Activated CD8-positive, alpha-beta memory T cell treated with anti-CD3 and anti-CD28 coated beads, Interleukin-2, amount 50 U/mL, for 48 hours (primary cell): ENCODE results near the gene PTPRB.

Source experiments
- DNase-seq: peaks from one replicate; pipeline ENCODE4 v3.0.0-alpha.2; 2020

PTPRB gene

DNA sequence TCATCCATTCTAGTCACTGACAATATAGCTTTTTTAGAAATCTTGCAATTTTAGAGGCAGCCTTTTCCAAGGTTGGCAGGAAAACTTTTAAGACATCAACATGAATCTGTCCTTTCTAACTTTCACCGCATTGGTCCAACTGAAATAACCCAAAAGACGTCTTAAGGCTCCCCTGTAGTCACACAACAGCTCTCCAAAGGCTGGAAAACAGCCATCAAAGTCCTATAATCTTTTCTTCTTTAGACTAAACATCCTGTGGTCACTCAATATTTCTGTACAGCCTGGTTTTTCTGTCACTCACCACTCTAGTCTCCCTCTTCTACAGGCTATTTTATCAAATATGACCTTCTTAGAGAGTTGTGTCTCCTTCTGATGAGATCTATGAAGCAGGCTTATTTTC lies 4.5 kb upstream of the PTPRB start:
- DNase-seq = no peak

DNA sequence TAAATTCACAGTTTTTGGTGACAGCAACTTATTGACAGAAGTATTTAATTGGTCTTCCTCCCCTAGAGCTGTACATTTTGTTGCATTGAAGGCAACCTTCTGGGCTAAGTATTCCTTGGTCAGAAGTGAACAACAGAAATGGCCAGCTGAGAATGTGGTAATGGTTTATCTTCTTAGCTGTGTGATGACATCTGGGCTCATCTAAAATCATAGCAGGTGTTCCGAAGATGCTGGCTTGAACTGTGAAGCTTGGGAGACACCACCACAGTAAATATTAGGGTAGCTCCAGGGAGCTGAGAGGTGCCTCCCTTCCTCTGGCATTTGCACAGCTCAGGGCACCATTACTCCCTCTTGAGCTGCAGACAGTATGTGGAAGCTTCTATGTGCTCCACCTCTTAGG lies 3.7 kb upstream of the PTPRB start:
- no peak for DNase-seq

DNA sequence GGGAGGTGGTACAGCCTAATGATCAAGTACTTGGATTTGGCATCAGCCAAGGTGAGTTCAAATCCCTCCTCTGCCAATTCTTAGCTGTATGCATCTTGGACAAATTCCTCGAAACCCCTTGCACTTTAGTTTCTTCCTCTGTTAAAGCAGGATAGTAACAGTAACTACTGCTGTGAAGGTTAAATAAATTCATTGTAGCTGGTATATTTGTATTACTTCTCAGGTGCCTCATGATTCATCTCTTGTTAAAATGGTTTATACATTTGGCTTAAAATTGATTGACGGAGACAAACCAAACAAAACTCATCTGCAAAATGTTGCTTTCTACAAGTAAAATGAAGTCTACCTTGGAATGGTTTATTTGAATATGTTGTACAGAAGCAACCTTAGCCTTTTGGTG lies 2.3 kb upstream of the PTPRB start:
- no peak for DNase-seq

DNA sequence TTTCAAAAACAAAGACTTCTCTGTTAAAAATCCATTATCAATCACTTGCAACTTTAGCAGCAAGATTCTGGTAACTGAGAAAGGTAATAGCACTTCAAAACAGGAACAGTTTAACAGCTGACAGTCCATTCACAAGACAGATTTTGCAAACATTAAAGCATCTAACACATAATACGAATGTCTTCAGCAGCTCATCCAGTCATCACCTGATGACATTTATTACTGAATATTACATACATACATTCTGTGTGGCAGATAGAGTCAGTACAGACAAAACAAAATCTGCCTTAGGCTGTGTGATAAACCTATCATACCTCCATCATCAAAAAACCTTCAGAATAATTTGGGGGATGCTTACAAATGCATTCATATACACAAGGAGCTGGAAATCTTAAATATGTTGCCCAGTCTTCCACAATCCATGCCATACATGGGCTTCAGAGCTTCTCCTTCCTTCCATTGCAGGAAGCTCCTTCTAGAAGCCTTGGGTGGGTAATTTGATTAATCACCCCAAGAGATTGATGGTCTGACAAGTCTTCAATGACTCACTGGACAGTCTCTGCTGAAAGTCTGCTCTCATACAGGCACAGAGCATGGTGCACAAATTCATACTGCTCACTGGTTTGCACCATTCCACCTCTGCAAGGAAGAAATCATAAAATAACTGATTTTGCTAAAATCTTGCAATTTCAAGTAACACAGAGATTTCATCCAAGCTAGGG lies 1.6 kb upstream of the PTPRB start:
- DNase-seq = no peak

DNA sequence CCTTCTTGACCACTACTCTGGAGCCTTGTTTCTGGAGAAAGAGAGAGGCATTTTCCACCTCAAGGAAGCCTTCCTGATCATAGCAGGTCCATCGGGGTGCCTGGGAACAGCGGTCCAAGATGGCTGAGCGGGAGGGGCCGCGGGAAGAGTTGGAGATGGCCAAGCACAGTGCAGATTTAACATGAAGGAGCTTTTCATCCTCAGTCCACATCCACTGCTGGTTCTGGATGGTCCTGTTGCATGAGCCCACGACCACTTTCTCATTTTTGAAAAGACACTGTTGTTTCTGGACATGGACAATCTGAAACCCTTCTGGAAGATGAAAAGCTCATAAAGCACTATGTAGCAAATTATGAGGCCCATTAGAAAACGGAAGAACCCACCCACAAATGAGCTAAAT lies 1.5 kb downstream of the PTPRB start:
- DNase-seq = no peak

DNA sequence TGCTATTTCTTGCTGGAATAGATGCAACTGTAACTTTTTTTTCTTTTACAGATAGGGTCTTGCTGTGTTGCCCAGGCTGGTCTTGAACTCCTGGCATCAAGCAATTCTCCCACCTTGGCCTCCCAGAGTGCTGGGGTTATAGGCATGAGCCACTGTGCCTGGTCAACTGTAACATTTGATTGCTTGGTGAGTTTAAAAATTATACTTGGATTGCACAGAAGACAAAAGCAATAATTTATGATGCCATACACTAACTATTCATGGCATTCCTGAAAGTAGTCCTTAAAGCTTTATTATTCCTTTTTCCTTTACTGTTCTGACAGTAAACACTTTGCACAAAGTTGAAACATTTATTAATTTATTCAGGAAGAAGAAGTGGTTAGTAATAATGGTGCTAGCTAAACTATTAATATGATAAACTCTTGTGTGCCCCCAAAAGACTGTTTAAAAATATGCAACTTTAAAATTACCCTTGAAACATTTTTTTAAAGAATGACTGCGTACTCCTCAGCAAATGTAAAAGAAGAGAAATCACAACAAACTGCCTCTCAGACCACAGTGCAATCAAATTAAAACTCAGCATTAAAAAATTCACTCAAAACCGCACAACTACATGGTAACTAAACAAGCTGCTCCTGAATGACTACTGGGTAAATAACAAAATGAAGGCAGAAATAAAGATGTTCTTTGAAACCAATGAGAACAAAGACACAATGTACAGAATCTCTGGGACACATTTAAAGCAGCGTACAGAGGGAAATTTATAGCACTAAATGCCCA lies 8.3 kb downstream of the PTPRB start:
- no peak for DNase-seq

DNA sequence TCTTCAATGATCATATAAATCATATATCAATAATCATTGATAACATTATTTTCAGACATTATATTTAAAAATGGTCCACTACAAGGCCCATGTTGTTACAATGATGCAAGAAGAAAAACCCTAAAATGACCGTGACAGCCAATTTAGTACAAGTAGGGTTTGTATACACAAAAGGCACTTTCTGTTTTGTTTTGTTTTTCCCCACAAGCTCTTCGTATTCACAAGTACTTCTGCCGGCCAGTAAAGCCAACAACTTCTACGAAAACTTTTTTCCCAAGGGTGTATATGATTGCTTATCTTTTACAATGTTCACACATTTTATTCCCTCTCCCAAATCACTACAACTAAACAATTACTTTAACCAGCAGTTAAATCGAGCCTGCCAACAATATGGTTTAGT lies 9.6 kb downstream of the PTPRB start:
- no peak for DNase-seq

DNA sequence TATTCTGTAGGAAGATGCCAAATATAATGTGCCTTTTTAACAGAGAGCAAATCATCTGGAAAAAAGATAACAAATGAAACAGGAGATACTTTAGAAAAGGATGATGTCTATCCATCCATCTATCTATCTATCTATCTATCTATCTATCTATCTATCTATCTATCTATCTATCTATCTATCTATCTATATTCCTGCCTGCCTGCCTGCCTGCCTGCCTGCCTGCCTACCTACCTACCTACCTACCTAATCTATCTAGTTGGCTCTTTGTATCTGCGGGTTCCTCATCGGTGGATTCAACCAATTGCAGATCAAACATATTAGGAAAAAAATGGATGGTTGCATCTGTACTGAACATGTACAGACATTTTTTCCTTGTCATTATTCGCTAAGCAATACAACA lies 11.0 kb downstream of the PTPRB start:
- DNase-seq = no peak

DNA sequence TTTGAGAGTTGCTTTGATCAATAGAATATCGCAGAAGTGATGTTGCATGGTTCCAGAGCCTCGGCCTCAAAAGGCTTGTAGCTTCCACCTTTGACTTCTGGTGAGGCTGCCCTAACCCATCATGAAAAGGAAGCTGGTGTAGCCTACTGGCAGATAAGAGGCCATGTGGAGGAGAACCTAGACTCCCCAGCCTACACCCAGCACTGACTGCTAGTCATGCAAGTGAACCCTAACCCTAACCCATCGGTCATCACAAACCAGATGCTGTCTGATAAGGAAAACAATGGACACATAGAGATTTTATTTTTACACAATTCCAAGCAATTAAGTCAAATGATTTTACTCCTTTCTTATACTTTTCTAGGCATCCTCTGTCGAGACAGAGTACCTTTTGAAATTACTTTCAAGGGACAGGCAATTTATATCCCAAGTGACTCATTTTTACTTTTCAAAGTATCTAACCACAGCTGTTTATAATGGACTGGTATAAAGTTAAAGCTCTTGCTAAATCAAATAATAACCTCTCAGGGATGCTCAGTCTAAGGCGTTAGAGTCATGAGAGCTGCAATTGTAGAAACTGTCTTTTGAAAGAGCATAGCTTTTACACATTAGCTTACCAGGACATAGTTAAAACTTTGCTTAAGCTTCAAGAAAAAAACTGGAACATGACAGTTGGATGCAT lies 17.6 kb downstream of the PTPRB start:
- DNase-seq = no peak

DNA sequence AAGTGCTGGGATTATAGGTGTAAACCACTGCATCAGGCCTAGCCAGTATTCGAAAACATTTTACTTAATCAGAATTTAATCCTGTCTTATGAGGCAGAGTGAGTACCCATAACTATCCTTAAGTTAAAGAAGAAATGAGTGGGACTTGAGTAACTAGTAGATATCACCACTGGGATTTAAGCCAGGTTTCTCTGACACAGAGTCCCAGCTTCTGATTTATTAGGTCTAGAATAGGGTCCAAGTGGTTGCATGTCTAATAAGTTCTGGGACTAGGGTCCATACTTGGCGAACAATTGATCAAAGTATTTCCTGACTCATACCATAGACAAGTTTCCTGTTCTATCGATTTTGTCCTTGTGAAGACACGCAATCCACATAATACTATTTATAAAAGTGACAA lies 18.9 kb downstream of the PTPRB start:
- DNase-seq = no peak

DNA sequence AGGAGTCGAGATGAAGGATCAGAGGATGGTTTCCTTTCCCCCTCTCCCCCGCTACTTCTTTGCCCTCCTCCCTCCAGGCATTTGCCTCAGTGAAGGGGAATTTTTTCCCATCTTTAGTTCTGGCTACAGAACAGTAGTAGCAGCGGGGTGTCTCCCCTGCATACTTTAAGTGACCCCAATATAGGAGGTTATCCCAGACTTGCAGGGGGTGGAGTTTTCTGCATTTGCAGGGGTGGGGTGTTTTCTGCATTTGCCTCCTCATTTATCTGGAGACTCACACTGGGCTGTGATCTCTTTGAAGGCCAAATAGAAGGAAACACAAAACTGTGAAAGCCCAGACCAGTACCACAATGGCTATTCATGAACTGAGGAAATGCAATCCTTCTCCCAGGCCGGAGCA lies 19.8 kb downstream of the PTPRB start:
- DNase-seq = no peak

DNA sequence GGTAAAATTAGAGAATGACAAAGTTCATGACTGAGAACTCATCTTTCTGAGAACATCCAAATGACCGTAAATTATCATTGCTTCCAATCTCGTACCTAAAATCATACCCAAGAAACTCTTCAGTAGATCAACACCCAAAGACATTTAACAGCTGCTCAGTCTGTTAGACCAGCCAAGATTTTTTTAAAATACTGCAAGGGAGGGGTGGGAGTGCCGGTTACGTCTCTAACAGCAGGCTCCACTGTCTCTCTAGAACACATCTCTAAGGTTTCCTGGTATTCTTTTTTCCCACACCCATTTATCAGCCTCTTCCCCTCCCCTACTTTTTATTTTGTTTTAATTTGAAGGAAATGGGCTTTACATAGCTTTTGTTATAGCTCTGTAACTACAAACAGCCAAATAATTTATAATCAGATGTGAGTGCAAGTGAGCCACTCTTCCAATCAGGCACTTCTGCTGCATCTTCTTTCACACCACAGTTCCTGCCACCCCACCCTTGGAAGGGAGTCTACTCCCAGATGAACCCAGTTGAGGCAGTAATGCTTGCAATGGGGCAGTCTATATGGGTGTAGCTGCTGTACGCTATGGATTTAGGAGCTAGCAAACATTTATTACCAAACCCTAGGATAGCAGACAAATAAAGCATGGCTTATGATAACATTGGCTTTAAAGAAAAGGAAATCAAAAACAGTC lies 21.9 kb downstream of the PTPRB start:
- no peak for DNase-seq

DNA sequence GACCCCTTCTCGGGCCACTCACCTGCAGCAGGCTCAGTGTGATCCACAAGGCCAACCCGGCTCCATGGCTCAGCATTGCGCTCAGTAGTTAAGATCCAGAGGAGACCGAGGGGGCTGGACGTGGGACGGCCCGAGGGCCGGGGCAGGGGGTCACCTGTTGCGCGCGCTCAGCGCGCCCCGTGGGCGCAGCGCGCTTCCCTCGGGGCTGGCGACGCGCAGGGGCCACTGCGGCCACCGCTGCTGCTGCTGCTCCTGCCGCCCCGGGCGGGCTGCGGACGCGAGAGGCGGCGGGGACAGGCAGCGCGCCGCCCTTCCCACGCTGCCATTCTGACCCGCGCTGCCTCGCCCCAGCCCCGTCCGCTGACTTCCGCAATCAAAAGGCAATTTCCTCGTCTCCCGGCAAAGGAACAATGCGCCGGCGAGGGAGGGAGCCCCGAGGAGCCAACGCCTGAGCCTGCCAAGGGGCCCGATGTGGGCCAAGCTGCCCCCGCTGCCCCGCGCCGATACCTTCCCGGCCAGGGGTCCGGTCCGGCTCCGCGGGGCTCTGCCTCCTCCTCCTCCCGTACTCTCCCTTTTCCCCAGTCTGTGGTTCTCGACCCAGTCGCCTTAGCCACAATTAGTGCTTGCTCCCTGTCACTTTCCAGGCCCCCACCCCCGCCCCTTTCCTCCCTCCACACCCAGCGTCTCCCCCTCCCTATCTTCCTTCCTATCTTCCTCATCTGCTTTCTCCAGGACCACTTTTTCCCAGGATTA lies 27.3 kb downstream of the PTPRB start:
- DNase-seq = no peak

DNA sequence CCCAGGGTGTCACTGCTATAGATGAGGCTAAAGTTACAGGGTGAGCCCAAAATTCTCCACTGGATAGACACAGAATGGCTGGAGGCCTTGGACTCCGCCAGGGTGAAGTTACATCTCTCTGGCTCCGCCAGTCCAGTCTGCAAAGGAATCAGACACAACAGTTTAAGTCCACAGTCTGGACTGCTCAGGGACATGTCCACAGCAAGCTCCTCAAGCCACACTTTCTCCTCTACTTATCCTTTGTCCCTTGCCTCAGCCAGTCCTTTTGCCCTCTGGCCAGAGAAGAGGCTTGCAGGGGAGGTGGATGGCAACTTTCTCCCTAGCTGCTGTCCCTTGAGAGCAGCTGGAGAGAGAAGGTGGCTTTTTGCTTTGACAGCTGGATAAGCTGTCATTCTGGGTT lies 28.0 kb downstream of the PTPRB start:
- DNase-seq = no peak

DNA sequence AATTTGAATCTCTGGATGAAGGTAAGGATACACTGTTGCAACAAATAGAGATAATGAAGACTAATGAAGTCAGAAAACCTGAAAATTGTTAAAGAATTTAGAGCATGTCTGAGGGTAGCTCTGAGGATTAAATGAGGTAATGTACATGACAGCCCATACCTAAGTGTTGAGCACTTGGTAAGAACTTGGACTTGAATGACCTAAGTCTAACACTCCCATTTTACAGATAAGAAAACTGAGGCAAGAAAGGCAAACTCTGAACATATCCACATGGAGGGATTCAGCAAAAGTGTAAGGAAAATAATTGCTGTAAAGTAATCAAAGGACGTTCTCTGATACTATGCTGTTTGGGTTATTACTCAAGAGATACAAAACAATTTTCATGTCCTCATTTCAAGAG lies 29.0 kb downstream of the PTPRB start:
- DNase-seq = no peak

DNA sequence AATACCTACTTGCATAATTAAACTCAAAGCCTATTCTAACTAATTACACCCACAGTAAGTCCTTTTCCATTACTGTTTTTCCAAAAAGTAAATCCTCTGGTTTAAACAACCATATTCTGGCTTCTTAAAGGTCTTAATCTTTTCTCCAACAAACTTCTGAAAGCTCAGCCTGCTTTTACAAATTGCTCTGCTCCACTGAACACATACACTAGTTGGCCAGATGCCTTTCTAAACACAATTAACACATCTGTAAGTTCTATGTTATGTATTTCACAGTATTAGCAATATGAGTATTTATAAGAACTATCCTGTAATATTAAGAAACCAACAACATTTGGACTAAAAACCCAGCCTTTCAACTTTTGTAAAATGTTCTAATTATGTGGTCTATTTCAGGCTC lies 30.1 kb downstream of the PTPRB start:
- DNase-seq = no peak

DNA sequence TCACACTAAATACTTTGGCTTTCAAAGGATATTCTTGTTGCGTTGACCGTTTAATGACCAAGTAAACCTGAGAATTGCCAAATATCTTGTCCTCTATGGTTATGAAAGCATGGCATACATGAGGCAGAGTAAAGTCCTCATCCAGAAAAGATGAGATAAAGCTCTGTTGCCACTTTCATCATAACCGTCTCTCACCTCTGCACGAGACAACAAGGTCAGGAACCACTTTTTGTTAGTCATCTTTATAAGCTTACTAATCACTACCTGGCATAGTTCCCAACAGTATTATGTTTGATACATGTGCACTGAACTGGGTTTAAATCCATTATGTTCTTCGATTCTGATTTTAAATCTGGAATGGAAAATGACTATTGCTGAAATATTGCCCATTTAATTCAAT lies 31.3 kb downstream of the PTPRB start:
- DNase-seq = no peak

DNA sequence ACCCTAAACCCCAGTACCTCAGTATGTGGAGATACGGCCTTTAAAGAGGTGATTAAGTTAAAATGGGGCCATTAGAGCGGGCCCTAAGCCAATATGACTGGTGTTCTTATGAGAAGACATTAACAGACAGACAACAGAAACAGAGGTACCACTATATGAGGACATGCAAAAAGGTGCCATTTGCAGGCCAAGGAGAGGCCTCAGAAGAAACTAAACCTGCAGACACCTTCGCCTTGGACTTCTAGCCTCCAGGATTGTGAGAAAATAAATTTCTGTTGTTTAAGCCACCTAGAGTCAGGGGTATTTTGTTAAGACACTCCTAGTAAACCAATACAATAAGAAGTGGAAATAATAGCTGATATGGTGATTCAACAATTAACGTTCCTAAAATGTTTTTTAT lies 32.6 kb downstream of the PTPRB start:
- no peak for DNase-seq

DNA sequence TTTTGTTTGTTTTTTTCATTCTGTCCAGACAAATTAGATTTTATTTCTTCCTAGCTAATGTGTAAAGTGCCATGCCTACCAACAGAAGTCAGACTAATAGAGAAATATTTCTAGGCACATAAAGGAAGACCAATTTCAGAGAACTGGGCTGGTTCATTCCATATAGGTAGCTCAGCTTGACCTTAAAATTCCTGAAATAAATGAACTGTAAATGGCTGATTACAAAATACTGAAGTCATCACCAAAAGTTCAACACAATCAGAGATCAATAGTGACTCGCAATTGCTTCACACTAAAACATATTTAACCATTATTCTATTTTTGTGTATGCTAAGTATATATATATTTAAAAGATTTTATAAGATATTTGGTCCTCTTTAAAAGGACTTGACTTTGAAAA lies 34.2 kb downstream of the PTPRB start:
- DNase-seq = no peak

DNA sequence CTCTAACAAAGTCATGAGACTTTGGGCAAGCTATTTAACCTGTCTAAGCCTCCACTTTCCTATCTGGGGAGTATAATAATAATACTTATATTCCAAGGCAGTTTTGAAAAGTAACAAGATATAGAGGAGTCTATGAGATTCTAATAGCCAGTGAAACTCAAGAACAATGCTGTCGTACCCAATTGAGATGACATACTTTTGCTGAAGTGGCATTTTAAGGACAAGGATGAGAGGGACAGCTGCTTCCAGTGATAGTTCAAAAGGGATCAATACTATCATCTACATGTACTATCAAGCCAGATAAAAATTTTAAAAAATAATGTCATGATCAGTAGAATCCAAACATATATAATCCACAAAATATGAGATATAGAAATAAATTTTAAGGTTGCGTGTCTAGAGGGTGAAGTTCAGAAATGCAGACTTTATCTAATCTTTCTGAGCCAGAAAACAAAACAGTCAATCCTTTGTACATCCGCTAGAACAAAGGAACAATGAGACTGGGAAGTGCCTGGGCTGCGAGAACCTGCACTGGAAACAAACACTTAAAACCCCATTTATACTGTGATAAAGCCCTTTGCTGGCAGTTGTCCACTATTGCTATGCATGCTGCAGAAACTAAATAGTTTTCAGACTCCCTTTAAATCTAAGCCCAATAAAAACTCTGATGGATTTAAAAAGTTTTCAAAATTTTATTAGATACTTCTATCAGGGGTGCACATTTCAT lies 38.6 kb downstream of the PTPRB start:
- DNase-seq = no peak

DNA sequence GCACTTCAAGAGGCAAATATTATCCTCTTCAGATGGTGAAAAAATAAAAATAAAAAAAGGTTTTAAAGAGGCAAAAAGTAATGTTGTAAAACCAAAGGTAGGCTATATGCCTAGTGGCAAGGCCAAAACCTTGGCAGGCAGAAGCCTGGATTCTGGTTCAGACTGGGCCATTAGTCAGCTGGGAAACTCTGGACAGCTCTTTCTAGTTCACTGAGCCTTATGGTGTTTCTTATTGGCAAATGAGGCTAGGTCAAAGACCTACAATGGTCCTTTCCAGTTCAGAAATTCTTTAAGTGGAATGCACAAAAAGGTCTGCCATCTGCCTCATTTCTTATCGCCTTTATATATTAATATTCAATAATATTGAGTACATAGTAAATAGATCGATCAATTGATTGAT lies 44.6 kb downstream of the PTPRB start:
- DNase-seq = no peak

DNA sequence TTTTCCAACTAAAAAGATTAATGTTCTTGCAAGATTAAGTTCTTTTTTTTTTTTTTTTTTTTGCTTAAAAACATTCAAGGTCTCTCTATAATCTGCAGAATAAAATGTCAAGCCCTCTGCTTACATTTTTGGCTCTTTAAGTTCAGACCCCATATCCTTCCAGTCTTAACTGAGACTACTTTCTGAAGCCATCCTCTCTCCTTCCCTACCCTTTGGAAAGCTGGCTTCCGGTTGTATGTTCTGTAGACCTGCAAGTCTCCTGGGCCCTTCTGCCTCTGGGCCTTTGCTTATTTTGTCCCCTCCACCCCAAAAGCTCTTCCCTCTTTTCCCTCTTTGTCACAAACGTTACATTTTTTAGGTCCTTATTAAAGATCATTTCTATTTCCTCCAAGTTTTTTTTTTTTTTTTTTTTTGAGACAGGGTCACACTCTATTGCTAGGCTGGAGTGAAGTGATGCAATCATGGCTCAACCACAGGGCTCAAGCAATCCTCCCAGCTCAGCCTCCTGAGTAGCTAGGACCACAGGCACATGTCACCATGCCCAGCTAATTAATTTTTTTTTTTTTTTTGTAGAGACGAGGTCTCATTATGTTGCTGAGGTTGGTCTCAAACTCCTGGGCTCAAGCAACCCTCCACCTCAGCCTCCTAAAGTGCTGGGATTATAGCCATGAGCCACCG lies 46.5 kb downstream of the PTPRB start:
- DNase-seq = no peak
